ENCODE measurements around the gene XPO6. TPM values are rescaled to one million over a fixed set of nuclear protein-coding genes. Genes with fewer than 3 reads are reported as not detected.

The XPO6 gene
- total RNA-seq, 1 experiment from 2014 or later = 162 TPM

- intact Hi-C loops (cut with micrococcal nuclease) = no loop called here
- Histone ChIP-seq H3K36me3 (ENCODE audit: control insufficient read depth in 1 of 2, insufficient read depth in 2 of 2, low read length in 2 of 2) (peaks cover 70 to 81% of the 10 kb centered on the region in 2 experiments), H3K27me3 (ENCODE audit: insufficient read depth, low read length) (no peaks in the 10 kb centered on the region), H2AFZ (ENCODE audit: low read depth, low read length, poor library complexity, severe bottlenecking) (no peak overlapping the region), H3K9me3 (ENCODE audit: control insufficient read depth in 1 of 2, insufficient read depth in 1 of 2, low read depth in 1 of 2, low read length in 2 of 2) (no peaks in the 10 kb centered on the region), H4K20me1 (ENCODE audit: insufficient read depth) (no peaks in the 10 kb centered on the region), H3K4me2 (ENCODE audit: low read length) (no peak overlapping the region), H3K27ac (ENCODE audit: low read depth, low read length) (no peak overlapping the region), H3K79me2 (ENCODE audit: insufficient read depth, low read length) (peaks cover 49% of the 10 kb centered on the region), H3K4me3 (replicated peaks in 1 of 2; ENCODE audit: low read depth in 1 of 2, low read length in 2 of 2) (no peak overlapping the region), H3K9ac (ENCODE audit: low read length) (no peak overlapping the region), H3K9me2 (ENCODE audit: insufficient read depth) (no peaks in the 10 kb centered on the region), H3K4me1 (ENCODE audit: control insufficient read depth in 1 of 2, insufficient read depth in 2 of 2, low read length in 2 of 2) (no peaks in the 10 kb centered on the region)
- TF ChIP-seq CTCF (IDR thresholded peaks at IDR 0.05 in 2 of 3, conservative IDR thresholded peaks at IDR 0.05 in 1 of 3; ENCODE audit: borderline replicate concordance in 1 of 3, insufficient read depth in 1 of 3, low read depth in 2 of 3, low read length in 2 of 3) (no peak), SP1 (IDR thresholded peaks at IDR 0.05; ENCODE audit: low read depth) (no peak), CBX3 (IDR thresholded peaks at IDR 0.05; ENCODE audit: low read depth) (no peak), EZH2 (IDR thresholded peaks at IDR 0.05) (no peak), EGR1 (IDR thresholded peaks at IDR 0.05; ENCODE audit: low read depth) (no peak), EZH2phosphoT487 (IDR thresholded peaks at IDR 0.05; ENCODE audit: borderline replicate concordance) (no peak), MAX (IDR thresholded peaks at IDR 0.05) (no peak), ELF1 (IDR thresholded peaks at IDR 0.05; ENCODE audit: borderline replicate concordance, low read depth) (no peak), SRF (IDR thresholded peaks at IDR 0.05; ENCODE audit: low read depth) (no peak), ZBTB33 (IDR thresholded peaks at IDR 0.05; ENCODE audit: extremely low read depth, insufficient replicate concordance, low read length) (no peak), TCF7L2 (IDR thresholded peaks at IDR 0.05; ENCODE audit: borderline replicate concordance, extremely low read depth, insufficient read depth, insufficient read length) (no peak), FOSL1 (IDR thresholded peaks at IDR 0.05; ENCODE audit: low read depth) (no peak), REST (IDR thresholded peaks at IDR 0.05; ENCODE audit: low read depth) (no peak), ZNF274 (IDR thresholded peaks at IDR 0.05; ENCODE audit: low read depth, low read length) (no peak), RAD21 (IDR thresholded peaks at IDR 0.05; ENCODE audit: low read depth) (no peak), CEBPB (IDR thresholded peaks at IDR 0.05; ENCODE audit: low read depth) (no peak)
- no peak for ATAC-seq
- ChIA-PET POLR2A (no interaction called here), RAD21 (ENCODE audit: low non-redundant PET in 1 of 2, low total read pairs in 2 of 2, uncharacterized antibody in 2 of 2, unreplicated experiment in 2 of 2) (no interaction called here), CTCF (no interaction called here)
- no TSS peak for BruUV-seq (replicated peaks)
- no peak for DNase-seq (ENCODE audit: low read depth, low spot score)
Observed at GRCh38 chr16:28108590-28109247, 103.0 kb downstream of the XPO6 start.

Measured in HCT116 (cell line).